ENCODE results near the gene NOL9. TPM values are rescaled to one million over a fixed set of nuclear protein-coding genes. Genes with fewer than 3 reads are reported as not detected.

The NOL9 gene
- total RNA-seq, 3 donors from 2014 or later (not counting 1 experiment from before 2014, with no cell fraction given), result 40.7 to 53.3 (median 52.0) TPM

GRCh38 chr1:6588128-6588892 is 34.0 kb upstream of the NOL9 start:
- Mint-ChIP-seq H3K9me3 (no peaks in the 10 kb centered on the region), H3K27me3 (ENCODE audit: low read depth in 2 of 2) (no peaks in the 10 kb centered on the region), H3K36me3 (no peaks in the 10 kb centered on the region), H3K4me1 (peaks cover 30 to 43% of the 10 kb centered on the region in 2 donors), H3K27ac (no peak overlapping the region), H3K4me3 (no peak overlapping the region)
- no peak for ATAC-seq
- WGBS (ENCODE audit: insufficient coverage), result 89% methylated on average over 25 of the region's 25 CpGs
- TF ChIP-seq CTCF (IDR thresholded peaks at IDR 0.05), result no peak
- Histone ChIP-seq H3K36me3 (ENCODE audit: control insufficient read depth, insufficient read depth, low read length) (peaks cover 39% of the 10 kb centered on the region), H3K4me3 (ENCODE audit: low read length) (no peak overlapping the region), H3K9me3 (ENCODE audit: control insufficient read depth, insufficient read depth, low read length) (no peaks in the 10 kb centered on the region), H3K4me1 (ENCODE audit: control insufficient read depth, insufficient read depth, low read length) (peaks cover 28% of the 10 kb centered on the region), H3K27ac (ENCODE audit: low read length) (no peak overlapping the region), H3K27me3 (ENCODE audit: control insufficient read depth, insufficient read depth, low read length) (no peaks in the 10 kb centered on the region)
- intact Hi-C loops (cut with micrococcal nuclease), result no loop called here
- no peak for DNase-seq

DNA sequence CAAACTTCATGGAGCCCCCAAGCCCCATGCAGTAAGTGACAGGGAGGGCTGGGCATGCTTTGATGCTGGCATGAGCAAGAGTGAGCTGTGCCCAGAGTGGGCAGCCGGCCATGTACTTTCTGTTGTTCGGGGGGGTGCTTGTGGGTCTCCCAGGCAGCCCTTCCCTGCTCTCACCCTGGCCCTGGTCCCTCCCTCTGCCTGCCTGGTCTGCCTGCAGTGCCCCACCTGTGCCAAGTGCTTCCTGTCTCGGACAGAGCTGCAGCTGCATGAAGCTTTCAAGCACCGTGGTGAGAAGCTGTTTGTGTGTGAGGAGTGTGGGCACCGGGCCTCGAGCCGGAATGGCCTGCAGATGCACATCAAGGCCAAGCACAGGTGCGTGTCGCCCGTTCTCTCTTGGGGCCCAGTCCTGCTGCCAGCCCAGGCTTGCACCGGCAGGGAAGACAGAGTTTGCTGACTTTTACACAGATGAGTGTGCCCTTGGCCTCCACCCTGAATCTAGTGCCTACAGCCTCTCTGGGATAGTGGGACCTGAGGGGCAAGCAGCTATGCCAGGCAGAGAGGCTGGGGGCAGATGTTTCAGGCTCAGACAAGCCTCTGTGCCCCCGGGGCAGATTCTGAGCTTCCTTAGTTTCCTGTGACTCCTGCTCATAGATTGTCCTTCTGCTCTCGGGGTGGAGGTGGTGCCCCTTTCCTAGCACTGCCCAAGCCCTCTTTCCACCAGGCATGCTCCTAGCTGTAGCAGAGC is 33.1 kb upstream of the NOL9 start:
- Histone ChIP-seq H3K9me3 (ENCODE audit: control insufficient read depth, insufficient read depth, low read length) (no peaks in the 10 kb centered on the region), H3K27me3 (ENCODE audit: control insufficient read depth, insufficient read depth, low read length) (no peaks in the 10 kb centered on the region), H3K27ac (ENCODE audit: low read length) (no peak overlapping the region), H3K4me1 (ENCODE audit: control insufficient read depth, insufficient read depth, low read length) (peaks cover 27% of the 10 kb centered on the region), H3K36me3 (ENCODE audit: control insufficient read depth, insufficient read depth, low read length) (peaks cover 30% of the 10 kb centered on the region), H3K4me3 (ENCODE audit: low read length) (no peak overlapping the region)
- intact Hi-C loops (cut with micrococcal nuclease), result no loop called here
- H3K4me3 Mint-ChIP-seq, result no peak overlapping the region
- no peaks in the 10 kb centered on the region for H3K36me3 Mint-ChIP-seq
- no peak for DNase-seq
- H3K4me1 Mint-ChIP-seq, result peaks cover 29 to 43% of the 10 kb centered on the region in 2 donors
- no peaks in the 10 kb centered on the region for H3K27me3 Mint-ChIP-seq (ENCODE audit: low read depth in 2 of 2)
- WGBS (ENCODE audit: insufficient coverage), result 41% methylated on average over 13 of the region's 13 CpGs
- no peak for TF ChIP-seq CTCF (IDR thresholded peaks at IDR 0.05)
- no peak for ATAC-seq
- no peaks in the 10 kb centered on the region for H3K9me3 Mint-ChIP-seq
- no peak overlapping the region for H3K27ac Mint-ChIP-seq

GRCh38 chr1:6586404-6586816 is 32.1 kb upstream of the NOL9 start:
- no peaks in the 10 kb centered on the region for H3K9me3 Mint-ChIP-seq
- TF ChIP-seq CTCF (IDR thresholded peaks at IDR 0.05), result no peak
- WGBS (ENCODE audit: insufficient coverage), result 94% methylated on average over 11 of the region's 11 CpGs

More at GRCh38 chr1:6586404-6586816, 32.1 kb upstream of the NOL9 start:
- no peak overlapping the region for H3K4me3 Mint-ChIP-seq
- Histone ChIP-seq H3K9me3 (ENCODE audit: control insufficient read depth, insufficient read depth, low read length) (no peaks in the 10 kb centered on the region), H3K4me3 (ENCODE audit: low read length) (no peak overlapping the region), H3K36me3 (ENCODE audit: control insufficient read depth, insufficient read depth, low read length) (peaks cover 26% of the 10 kb centered on the region), H3K27me3 (ENCODE audit: control insufficient read depth, insufficient read depth, low read length) (no peaks in the 10 kb centered on the region), H3K4me1 (ENCODE audit: control insufficient read depth, insufficient read depth, low read length) (peaks cover 27% of the 10 kb centered on the region), H3K27ac (ENCODE audit: low read length) (no peak overlapping the region)
- intact Hi-C loops (cut with micrococcal nuclease), result no loop called here
- H3K27me3 Mint-ChIP-seq (ENCODE audit: low read depth in 2 of 2), result no peaks in the 10 kb centered on the region
- DNase-seq (no peak), ATAC-seq (no peak)
- peaks cover 19 to 41% of the 10 kb centered on the region in 2 donors for H3K4me1 Mint-ChIP-seq
- H3K27ac Mint-ChIP-seq, result no peak overlapping the region
- no peaks in the 10 kb centered on the region for H3K36me3 Mint-ChIP-seq

Data from natural killer cell (primary cell).